GM19463 (cell line): ENCODE measurements around the gene MLLT6.

Source experiments
- ATAC-seq: cut with Tn5 transposase; IDR thresholded peaks from one replicate; pipeline ENCODE4 v1.9.1; 2021; ENCODE audit warnings: mild to moderate bottlenecking, moderate library complexity; ENCODE audit not compliant: unreplicated experiment

MLLT6 gene

DNA sequence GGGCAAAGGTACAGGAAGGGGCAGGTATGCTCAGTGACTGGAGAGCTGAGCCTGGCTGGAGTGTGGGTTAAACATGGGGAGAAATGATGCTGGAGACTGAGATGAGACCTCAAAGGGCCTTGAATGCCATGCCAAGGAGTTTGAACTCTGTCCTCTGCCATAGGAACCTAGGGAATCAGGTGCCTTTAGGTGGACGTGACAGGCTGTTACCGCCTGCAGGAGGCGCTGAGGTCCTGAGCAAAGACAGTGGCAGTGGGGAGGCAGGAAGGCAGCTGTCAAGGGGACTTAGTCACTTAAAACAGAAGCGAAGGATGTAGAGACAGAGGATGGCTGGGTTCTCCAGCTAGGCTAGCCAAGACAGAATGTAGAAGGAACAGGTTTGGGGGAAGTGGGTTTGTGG lies 56.5 kb downstream of the MLLT6 start:
- ATAC-seq: no peak

DNA sequence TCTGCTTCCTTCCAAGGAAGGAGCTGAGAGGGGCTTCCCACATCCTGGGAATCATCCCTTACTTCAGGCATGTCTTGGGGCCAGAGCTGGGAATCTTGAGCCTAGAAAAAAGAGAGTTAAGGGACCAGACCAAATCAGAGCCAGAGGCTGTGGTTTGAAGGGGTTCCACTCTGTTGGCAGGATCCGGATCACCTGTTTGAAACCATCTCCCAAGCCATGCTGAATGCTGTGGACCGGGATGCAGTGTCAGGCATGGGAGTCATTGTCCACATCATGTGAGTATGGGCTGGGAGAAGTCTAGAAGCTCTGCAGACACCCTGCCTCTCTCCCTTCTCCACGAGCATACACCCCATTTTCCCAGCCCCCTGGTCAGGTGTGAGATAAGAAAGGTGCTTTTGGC lies 57.2 kb downstream of the MLLT6 start:
- ATAC-seq: no peak

DNA sequence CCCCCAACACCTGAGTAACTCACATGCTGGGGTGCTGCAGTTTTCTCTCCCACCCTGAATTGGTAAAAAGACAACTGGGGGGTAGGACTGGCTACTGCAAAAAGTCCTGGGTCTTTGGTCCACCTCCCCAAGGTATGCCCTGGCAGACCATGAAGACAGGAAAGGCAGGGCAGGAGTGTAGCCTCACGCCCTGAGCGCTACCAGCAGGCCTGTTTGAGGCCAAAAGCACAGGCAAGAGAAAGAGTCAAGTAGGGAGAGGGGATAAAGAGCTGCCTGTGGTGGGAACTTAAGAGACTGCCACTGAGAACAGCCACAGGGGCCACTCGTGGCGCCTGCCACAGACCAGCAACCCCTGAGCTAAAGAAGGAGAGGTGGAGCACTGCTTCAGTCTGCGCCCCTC lies 61.3 kb downstream of the MLLT6 start:
- ATAC-seq: no peak

DNA sequence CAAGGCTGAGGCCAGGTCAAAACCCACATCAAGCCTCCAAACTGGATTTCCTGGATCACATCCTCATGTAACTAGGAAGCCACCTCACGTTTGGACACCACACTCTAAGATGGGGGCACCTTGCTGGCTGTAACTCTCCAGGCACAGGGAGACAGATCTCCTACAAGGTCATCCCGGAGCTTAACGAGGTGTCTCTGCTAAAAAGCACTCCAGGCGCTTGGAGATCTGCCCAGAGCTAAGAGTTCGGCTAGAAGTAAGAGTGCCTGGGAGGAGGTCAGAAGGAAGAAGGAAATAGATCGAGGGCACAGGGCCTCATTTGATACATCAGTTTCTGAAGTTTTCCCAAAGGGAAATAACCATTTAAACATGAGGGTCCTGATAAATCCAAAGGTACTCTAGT lies 63.3 kb downstream of the MLLT6 start:
- ATAC-seq: no peak

DNA sequence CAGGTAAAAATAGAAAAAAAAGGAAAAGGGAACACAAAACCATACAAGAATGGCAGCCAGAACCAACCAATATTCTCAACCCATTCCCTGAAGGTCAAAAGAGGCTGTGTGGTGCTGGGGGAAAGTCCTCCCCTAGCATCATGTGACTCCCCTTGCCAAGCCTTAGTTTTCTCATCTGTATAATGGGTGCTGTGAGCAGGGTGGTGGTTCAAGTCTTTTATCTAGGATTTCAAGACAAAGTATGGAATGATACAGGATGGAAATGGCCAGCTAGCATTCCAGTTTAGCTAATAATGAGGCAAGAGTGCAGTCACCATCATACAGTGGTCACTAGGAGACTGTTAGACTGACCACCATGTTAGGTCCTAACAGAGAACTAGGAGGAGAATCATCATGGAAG lies 68.2 kb downstream of the MLLT6 start:
- ATAC-seq: no peak

DNA sequence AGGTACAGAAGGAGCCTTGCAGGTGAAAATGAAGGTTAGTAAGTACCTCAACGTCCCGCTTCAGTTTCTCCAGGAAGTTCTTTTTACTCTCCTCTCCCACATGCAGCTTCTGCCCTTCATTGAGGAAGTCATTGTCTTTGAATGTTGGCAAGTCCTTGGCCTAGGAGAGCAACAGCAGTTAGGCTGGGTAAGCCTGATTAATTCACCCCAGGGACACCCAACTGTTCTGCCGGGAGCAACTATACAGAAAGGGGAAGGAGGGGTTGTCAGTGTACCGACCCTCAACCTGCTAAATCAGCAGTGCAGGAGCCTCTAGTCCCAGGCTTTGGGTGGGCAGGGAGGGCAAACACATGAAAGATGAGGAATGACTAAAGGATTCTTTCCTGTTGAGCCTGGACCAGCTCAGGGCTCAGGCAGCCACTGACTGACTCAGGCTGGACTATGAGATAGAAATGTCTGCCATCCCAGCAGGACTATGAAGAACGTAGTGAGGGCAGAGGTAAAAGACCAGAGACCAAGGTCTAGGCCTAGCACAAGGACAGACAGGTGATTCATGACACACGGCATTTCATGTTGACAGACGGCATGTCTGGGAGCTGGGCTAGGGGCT lies 72.7 kb downstream of the MLLT6 start:
- ATAC-seq: no peak
